Measurements from ENCODE around the gene GCK. TPM values are rescaled to one million over a fixed set of nuclear protein-coding genes. Genes with fewer than 3 reads are reported as not detected.

Gene GCK
- total RNA-seq, 1 donor from 2014 or later = 2.4 TPM

DNA sequence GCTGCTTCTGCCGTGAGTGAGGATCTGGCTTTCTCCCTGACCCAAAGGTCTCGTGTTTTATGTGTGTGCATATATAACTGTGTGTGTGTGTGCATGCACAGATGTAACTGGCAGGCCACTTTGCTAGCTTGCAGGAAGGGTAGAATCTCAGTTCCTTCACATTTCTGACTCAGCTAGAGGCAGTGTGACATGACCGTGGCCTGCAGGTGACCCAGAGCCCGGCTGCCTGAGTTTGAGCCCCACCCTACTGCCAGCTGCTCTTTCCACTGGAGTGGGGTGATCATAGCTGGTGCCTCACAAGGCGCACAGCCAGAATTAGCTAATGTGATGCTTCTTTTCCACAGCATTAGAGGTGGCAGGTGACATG is 38.8 kb downstream of the GCK start:
- Mint-ChIP-seq H3K27me3 (ENCODE audit: insufficient read depth) (peaks cover 6% of the 10 kb centered on the region), H3K9me3 (no peaks in the 10 kb centered on the region), H3K27ac (no peak overlapping the region), H3K4me1 (ENCODE audit: low read depth) (peaks cover under 1% of the 10 kb centered on the region), H3K4me3 (no peak overlapping the region), H3K36me3 (ENCODE audit: low read depth) (no peaks in the 10 kb centered on the region)
- intact Hi-C loops (cut with micrococcal nuclease) = no loop called here
- no peak for DNase-seq (ENCODE audit: low spot score)

DNA sequence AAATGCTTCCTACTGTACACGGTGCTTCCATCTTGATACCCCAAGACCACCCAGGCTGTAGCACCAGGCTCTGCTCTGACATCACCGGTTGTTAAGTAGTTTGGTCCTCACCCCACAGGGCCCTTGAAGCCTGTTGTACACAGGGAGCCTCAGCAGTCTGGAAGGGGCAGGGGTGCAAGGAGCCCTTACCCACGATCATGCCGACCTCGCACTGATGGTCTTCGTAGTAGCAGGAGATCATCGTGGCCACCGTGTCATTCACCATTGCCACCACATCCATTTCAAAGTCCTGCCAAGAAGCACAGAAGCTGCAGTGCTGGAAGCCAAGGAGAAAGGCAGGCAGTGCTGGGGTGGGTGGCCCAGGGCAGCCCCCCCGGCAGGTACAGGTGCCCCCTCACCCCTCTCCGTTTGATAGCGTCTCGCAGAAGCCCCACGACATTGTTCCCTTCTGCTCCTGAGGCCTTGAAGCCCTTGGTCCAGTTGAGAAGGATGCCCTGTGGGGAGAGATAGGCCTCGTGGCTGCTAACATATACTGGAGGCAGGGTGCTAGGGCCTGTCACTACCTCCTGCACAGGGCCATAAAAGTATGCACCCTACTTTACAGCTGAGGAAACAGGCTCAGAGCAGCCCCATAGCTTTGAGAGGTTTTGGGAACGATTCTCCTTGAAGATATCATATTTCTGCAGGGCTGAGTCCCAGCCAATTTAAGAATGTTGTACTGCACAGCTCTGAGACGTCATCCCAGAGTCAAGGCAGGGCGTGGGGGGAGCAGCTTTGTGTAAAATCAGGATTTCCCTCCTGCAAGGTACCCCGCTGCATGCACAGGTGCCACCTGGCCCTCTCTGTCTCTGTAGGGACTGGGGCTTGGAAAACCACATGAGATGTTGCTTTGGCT is 39.4 kb downstream of the GCK start:
- H3K4me3 Mint-ChIP-seq = no peak overlapping the region
- H3K4me1 Mint-ChIP-seq (ENCODE audit: low read depth) = peaks cover 6% of the 10 kb centered on the region
- peaks cover 6% of the 10 kb centered on the region for H3K27me3 Mint-ChIP-seq (ENCODE audit: insufficient read depth)
- no peak for DNase-seq (ENCODE audit: low spot score)
- intact Hi-C loops (cut with micrococcal nuclease) = loop anchor here (5.0 kb wide), 1 partner anchor 107 kb away; no protein-coding TSS in a partner anchor
- no peaks in the 10 kb centered on the region for H3K9me3 Mint-ChIP-seq
- no peak overlapping the region for H3K27ac Mint-ChIP-seq
- no peaks in the 10 kb centered on the region for H3K36me3 Mint-ChIP-seq (ENCODE audit: low read depth)

DNA sequence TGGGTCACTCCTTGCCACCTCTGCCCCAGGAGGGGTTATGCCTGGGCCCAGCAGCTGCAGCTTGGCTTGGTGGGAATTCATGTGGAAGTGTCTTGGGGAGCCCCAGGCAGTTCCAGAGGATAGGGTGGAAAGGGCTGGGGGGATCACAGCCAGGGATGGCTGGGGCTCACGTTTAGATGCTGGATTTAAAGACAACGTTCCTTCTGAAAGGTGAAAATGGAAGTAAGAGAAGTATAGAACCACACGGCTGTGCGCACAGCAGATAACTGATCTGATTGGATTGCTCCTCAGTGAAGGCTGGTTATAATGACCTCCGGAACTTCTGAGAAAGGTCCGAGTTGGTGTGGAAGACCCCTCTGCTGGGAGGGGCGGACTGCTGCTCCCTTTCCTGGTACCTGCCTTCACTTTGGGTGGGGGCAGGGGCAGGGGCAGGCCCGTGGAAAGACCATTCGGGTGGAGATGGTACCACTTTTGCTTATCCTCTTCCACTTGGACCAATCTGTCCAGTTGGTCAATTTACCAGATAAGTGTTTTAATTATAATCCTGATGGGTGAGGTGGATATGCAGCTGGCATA is 40.2 kb downstream of the GCK start:
- Mint-ChIP-seq H3K36me3 (ENCODE audit: low read depth) (no peaks in the 10 kb centered on the region), H3K27ac (no peak overlapping the region), H3K9me3 (no peaks in the 10 kb centered on the region), H3K27me3 (ENCODE audit: insufficient read depth) (peaks cover 6% of the 10 kb centered on the region), H3K4me3 (no peak overlapping the region), H3K4me1 (ENCODE audit: low read depth) (peaks cover 6% of the 10 kb centered on the region)
- intact Hi-C loops (cut with micrococcal nuclease) = loop anchor here (5.0 kb wide), 1 partner anchor 108 kb away; no protein-coding TSS in a partner anchor
- no peak for DNase-seq (ENCODE audit: low spot score)

DNA sequence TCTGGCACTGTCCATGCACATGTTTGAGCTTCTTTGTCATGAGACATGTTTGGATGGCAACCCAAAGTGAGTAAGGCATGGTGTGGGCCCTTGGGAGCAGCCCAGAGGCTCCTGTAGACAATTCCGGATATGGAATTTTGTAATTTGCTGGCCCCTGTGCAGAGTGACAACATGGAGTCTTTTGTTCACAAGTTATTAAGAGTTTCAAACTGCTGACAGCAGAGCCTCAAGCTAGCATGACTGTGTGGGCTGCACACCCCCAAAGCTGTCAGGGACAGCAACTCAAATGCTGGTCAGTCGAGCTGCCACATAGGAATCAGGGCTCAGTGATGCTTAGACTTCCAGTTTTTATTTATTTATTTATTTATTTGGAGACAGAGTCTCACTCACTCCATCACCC is 41.1 kb downstream of the GCK start:
- DNase-seq (ENCODE audit: low spot score) = no peak
- Mint-ChIP-seq H3K4me1 (ENCODE audit: low read depth) (peaks cover 6% of the 10 kb centered on the region), H3K36me3 (ENCODE audit: low read depth) (no peaks in the 10 kb centered on the region), H3K9me3 (no peaks in the 10 kb centered on the region), H3K27me3 (ENCODE audit: insufficient read depth) (peaks cover 6% of the 10 kb centered on the region), H3K4me3 (no peak overlapping the region), H3K27ac (no peak overlapping the region)
- intact Hi-C loops (cut with micrococcal nuclease) = loop anchor here (5.0 kb wide), 1 partner anchor 109 kb away; no protein-coding TSS in a partner anchor

DNA sequence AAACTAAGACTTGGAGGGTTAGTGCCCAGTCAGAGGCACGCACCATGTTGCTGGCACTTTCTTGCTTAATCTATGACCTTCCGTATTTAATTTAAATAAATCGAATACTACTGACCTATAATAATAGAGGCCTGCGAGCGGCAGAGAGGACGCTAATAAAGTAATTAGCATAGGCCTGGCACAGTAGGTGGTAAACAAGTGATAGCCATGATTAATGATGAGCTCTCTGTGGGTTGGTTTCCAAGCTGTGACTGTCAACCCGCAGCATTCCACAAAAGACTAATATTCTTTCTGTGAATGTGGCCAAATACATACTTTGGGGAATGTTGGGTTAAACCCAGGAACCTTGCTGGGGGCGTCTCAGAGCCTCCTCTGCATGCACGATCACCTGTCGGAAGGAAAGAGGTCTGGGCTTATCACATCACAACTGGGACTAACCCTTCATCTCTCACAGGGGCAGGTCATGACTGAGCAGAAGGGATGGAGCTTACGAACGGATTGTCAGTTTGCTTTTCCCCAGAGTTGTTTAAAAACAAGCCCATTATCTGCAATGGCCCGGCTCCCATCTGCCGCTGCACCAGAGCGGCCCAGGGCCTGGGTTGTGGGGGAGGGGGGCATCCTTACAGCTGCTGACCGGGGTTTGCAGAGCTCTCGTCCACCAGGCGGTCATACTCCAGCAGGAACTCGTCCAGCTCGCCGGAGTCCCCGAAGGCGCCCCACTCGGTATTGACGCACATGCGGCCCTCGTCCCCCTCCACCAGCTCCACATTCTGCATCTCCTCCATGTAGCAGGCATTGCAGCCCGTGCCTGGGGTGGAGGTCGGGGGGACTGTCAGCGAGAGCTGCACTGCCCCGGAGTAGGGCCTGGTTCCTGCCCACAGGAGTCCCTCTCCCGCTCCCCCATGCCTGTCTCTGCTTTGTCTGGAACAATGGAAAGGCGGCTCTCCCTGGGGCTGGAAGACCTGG is 41.9 kb downstream of the GCK start:
- DNase-seq (ENCODE audit: low spot score) = no peak
- H3K27me3 Mint-ChIP-seq (ENCODE audit: insufficient read depth) = peaks cover 6% of the 10 kb centered on the region

DNA sequence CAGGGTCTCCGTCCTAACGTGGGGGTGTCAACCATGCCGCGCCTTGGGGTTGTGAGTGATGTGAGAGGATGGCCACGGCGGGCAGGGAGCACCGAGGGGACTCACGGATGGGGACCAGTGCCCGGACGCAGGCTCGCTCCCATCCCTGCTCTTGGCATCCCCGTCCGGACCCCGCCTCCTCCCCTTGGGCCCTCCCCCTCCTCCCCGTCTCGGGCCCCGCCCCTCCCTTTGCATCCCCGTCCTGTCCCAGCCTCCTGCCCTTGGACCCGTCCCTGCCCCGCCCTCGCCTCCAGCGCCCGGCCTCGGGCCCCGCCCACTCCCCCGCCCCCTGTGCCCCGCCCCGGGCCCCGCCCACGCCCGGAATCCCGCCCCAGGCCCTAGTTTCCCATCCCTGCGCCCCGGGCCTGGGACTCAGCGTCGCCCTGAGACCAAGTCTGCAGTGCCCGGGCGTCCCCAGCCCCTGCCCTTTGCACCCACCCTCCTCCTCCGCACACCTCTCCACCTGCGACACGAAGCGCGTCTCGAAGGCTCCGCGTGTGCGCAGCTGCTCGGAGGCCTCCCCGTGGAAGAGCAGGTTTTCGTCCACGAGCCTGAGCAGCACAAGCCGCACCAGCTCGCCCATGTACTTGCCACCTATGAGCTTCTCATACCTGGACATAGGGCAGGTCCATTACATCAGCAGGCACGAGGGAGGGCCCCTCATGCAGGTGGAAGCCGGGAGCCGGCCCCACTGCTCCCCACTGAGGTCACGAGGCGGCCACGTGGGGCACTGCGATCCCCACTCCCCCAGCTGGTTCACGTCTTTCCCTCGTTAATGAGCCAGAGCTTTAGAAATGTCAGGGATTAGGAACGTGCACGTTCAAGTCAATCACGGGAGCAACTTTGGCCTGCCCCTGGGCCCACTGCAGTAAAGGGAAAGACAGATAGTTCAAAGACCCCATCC is 43.0 kb downstream of the GCK start:
- H3K4me1 Mint-ChIP-seq (ENCODE audit: low read depth) = peaks cover 6% of the 10 kb centered on the region
- intact Hi-C loops (cut with micrococcal nuclease) = loop anchor here (1.0 to 5.0 kb wide), 4 partner anchors 23 to 111 kb away; partner anchors contain the start of genes POLD2, POLM and YKT6
- peaks cover 6% of the 10 kb centered on the region for H3K27me3 Mint-ChIP-seq (ENCODE audit: insufficient read depth)
- H3K27ac Mint-ChIP-seq = no peak overlapping the region
- no peaks in the 10 kb centered on the region for H3K9me3 Mint-ChIP-seq
- no peaks in the 10 kb centered on the region for H3K36me3 Mint-ChIP-seq (ENCODE audit: low read depth)
- H3K4me3 Mint-ChIP-seq = peak overlapping the region; percentile 80
- DNase-seq (ENCODE audit: low spot score) = peak; percentile 70

More for the DNA sequence above, 41.9 kb downstream of the GCK start:
- H3K9me3 Mint-ChIP-seq = no peaks in the 10 kb centered on the region
- intact Hi-C loops (cut with micrococcal nuclease) = loop anchor here (5.0 kb wide), 1 partner anchor 110 kb away; no protein-coding TSS in a partner anchor
- no peak overlapping the region for H3K27ac Mint-ChIP-seq
- peaks cover 6% of the 10 kb centered on the region for H3K4me1 Mint-ChIP-seq (ENCODE audit: low read depth)
- H3K4me3 Mint-ChIP-seq = no peak overlapping the region
- no peaks in the 10 kb centered on the region for H3K36me3 Mint-ChIP-seq (ENCODE audit: low read depth)

DNA sequence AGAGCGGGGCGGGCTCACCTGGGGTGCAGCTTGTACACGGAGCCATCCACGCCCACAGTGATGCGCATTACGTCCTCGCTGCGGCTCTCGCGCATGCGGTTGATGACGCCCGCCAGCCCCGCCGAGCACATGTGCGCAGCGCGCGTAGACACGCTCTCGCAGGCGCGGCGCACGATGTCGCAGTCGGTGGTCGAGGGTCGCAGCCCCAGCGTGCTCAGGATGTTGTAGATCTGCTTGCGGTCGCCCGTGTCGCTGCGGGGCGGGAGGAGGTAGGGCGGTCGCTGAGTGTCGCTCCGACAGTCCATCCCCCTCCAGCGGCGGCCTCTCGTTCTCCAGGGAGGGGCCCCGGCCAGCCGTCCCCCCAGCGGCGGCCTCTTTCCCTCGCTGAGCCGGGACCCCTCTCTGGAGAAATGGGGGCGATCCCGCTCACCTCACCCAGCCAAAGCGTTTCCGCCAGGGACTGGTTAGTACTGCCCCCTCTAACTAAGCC is 43.7 kb downstream of the GCK start:
- DNase-seq (ENCODE audit: low spot score) = peak; percentile 41
- peak overlapping the region; percentile 82 for H3K27ac Mint-ChIP-seq
- intact Hi-C loops (cut with micrococcal nuclease) = loop anchor here (5.0 kb wide), 1 partner anchor 112 kb away; no protein-coding TSS in a partner anchor
- peaks cover 6% of the 10 kb centered on the region for H3K4me1 Mint-ChIP-seq (ENCODE audit: low read depth)
- H3K4me3 Mint-ChIP-seq = peak overlapping the region; percentile 80
- no peaks in the 10 kb centered on the region for H3K36me3 Mint-ChIP-seq (ENCODE audit: low read depth)
- peaks cover 8% of the 10 kb centered on the region for H3K27me3 Mint-ChIP-seq (ENCODE audit: insufficient read depth)
- H3K9me3 Mint-ChIP-seq = no peaks in the 10 kb centered on the region

DNA sequence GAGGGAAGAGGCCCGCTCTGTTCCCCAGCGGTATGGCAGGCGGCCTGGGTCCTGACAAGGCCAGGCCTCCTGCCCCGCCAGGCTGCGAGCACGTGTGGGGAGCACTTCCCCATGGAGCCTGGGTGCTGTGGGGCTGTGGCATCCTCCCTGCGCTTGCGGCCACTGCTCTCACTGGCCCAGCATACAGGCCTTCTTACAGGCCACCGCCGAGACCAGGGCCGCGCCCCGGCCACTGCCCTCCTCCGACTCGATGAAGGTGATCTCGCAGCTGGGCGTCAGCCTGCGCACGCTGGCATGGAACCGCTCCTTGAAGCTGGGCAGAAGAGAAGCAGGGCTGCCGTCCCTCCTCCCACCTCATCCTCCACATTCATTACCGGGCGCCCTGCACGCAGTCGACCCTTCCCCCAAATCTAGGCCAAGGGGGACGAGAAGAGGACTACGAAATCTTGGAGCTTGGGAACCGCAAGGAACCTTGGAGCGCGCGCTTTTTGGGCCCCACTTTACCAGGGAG is 44.2 kb downstream of the GCK start:
- intact Hi-C loops (cut with micrococcal nuclease) = loop anchor here (5.0 kb wide), 1 partner anchor 112 kb away; no protein-coding TSS in a partner anchor
- H3K27ac Mint-ChIP-seq = peak overlapping the region; percentile 82
- H3K36me3 Mint-ChIP-seq (ENCODE audit: low read depth) = no peaks in the 10 kb centered on the region
- H3K27me3 Mint-ChIP-seq (ENCODE audit: insufficient read depth) = peaks cover 8% of the 10 kb centered on the region
- no peak for DNase-seq (ENCODE audit: low spot score)
- peaks cover 6% of the 10 kb centered on the region for H3K4me1 Mint-ChIP-seq (ENCODE audit: low read depth)
- no peaks in the 10 kb centered on the region for H3K9me3 Mint-ChIP-seq
- H3K4me3 Mint-ChIP-seq = peak overlapping the region; percentile 80

DNA sequence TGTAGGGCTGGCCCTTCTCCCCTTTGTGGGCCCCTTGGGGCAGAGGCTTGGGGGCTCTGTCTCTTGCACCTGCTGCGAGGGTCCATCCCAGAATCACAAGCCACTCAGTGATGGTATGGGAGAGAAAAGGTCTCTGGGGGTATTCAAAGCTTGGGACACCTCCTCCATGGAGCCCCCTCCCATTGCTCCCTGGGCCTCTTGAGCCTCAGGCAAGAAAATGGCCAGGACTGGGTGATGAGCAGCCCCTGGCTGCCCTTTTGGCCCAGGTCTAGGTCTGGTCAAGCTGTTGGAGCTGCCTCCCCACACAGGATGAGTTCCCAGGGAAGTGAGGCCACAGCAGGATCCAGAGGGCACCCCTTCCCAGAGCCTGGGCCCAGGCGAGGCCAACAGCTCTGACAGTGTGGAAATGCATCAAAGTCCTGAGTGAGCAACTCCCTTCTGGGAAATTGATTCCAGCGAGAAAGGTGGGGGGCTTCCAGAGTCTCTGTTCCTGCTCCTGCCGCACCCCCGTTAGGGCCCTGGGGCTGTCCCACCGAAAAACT is 44.7 kb downstream of the GCK start:
- intact Hi-C loops (cut with micrococcal nuclease) = no loop called here
- no peak for DNase-seq (ENCODE audit: low spot score)

DNA sequence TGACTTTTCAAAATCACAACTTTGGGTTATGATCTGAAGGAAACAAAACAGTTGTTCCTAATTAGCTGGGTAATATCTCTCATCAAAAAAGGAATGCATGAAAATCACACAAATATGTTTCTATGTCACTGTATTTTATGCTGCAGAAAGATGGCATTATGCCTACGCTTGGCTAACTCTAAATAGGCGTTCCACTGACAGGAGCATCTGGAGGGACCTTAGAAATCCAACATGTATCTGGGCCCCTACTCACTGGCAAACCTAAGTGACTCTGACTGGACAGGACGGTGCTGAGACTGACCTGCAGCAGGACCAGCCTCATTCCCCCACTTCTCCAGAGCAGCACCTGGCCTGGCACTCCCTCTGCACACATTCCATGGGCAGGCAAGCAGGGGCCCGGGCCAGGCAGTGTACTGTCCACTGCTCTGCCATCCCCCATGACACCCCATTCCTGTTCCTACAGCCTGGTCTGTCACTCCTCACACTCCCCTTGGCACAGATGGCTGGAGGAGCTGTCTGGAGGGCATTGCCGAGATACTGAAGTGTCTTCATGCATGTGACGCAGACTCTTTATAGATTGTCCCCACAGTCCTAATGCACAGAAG is 45.5 kb downstream of the GCK start:
- intact Hi-C loops (cut with micrococcal nuclease) = no loop called here
- Mint-ChIP-seq H3K27me3 (ENCODE audit: insufficient read depth) (peaks cover 8% of the 10 kb centered on the region), H3K4me1 (ENCODE audit: low read depth) (peaks cover 6% of the 10 kb centered on the region), H3K36me3 (ENCODE audit: low read depth) (no peaks in the 10 kb centered on the region), H3K4me3 (no peak overlapping the region), H3K27ac (no peak overlapping the region), H3K9me3 (no peaks in the 10 kb centered on the region)
- DNase-seq (ENCODE audit: low spot score) = no peak

More for the DNA sequence above, 44.7 kb downstream of the GCK start:
- Mint-ChIP-seq H3K4me3 (no peak overlapping the region), H3K9me3 (no peaks in the 10 kb centered on the region), H3K36me3 (ENCODE audit: low read depth) (no peaks in the 10 kb centered on the region), H3K27me3 (ENCODE audit: insufficient read depth) (peaks cover 8% of the 10 kb centered on the region), H3K27ac (no peak overlapping the region), H3K4me1 (ENCODE audit: low read depth) (peaks cover 6% of the 10 kb centered on the region)

DNA sequence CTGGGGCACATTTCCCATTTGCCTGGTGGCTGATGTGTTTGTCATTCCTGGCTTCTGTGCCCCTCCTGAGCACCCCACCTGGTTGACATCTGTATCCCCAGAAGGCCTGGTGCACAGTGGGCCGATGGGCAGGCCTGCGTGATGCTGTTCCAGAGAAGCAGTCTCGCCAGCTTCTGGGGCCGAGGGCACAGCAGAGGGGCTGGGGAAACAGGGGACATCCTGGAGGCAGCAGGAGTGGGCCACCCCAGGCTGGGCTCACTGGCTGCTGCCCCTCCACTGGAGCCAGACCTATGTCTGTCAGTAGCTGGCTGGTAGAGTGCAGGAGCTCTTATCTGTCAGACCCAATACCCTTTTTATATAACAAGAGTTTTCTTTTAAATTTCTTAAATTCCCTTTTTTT is 47.2 kb downstream of the GCK start:
- Mint-ChIP-seq H3K36me3 (ENCODE audit: low read depth) (no peaks in the 10 kb centered on the region), H3K9me3 (no peaks in the 10 kb centered on the region), H3K27ac (no peak overlapping the region), H3K4me1 (ENCODE audit: low read depth) (peaks cover 6% of the 10 kb centered on the region), H3K27me3 (ENCODE audit: insufficient read depth) (peaks cover 8% of the 10 kb centered on the region), H3K4me3 (no peak overlapping the region)
- DNase-seq (ENCODE audit: low spot score) = no peak
- intact Hi-C loops (cut with micrococcal nuclease) = no loop called here
